ENCODE measurements around the gene SPOUT1. TPM values are rescaled to one million over a fixed set of nuclear protein-coding genes. Genes with fewer than 3 reads are reported as not detected.
"Not testable (repeated sequence)": the region's sequence is repeated elsewhere in the genome, so short reads cannot be mapped to it uniquely, and the experiment has no call there.

Gene SPOUT1
- 98.0 TPM for polyA plus RNA-seq (2012; ENCODE audit: insufficient read depth, insufficient read length)

- peak; percentile 90 for DNase-seq (ENCODE audit: low read depth, low spot score)
- peak within 1 kb of the TSS; percentile 75 for H3K4me3 ChIP-seq (ENCODE audit: low read length)
Measured at GRCh38 chr9:128829477-128830251, at the start of gene SPOUT1. TSS of gene SPOUT1 (minus strand) at chr9:128829794. CDS start at chr9:128829780, 14 bp downstream.

- H3K4me3 ChIP-seq (ENCODE audit: low read length), result no peak overlapping the region
- no peak for DNase-seq (ENCODE audit: low read depth, low spot score)
Measured at GRCh38 chr9:128877852-128878251, 48.3 kb upstream of the SPOUT1 start.

GRCh38 chr9:128870941-128871265 lies 41.3 kb upstream of the SPOUT1 start:
- H3K4me3 ChIP-seq (ENCODE audit: low read length); DNase-seq (ENCODE audit: low read depth, low spot score): not testable (repeated sequence)

- H3K4me3 ChIP-seq (ENCODE audit: low read length), result no peak overlapping the region
- no peak for DNase-seq (ENCODE audit: low read depth, low spot score)
Measured at GRCh38 chr9:128870128-128870940, 40.7 kb upstream of the SPOUT1 start.

- no peak overlapping the region for H3K4me3 ChIP-seq (ENCODE audit: low read length)
- DNase-seq (ENCODE audit: low read depth, low spot score), result peak; percentile 66
Measured at GRCh38 chr9:128863647-128864046, 34.1 kb upstream of the SPOUT1 start.

- H3K4me3 ChIP-seq (ENCODE audit: low read length), result no peak overlapping the region
- no peak for DNase-seq (ENCODE audit: low read depth, low spot score)
Measured at GRCh38 chr9:128862401-128862851, 32.8 kb upstream of the SPOUT1 start.

GRCh38 chr9:128861501-128861900 lies 31.9 kb upstream of the SPOUT1 start:
- DNase-seq (ENCODE audit: low read depth, low spot score), result no peak
- H3K4me3 ChIP-seq (ENCODE audit: low read length), result no peak overlapping the region

GRCh38 chr9:128860937-128861336 lies 31.3 kb upstream of the SPOUT1 start:
- no peak overlapping the region for H3K4me3 ChIP-seq (ENCODE audit: low read length)
- DNase-seq (ENCODE audit: low read depth, low spot score), result no peak

- not testable (repeated sequence) for DNase-seq (ENCODE audit: low read depth, low spot score); H3K4me3 ChIP-seq (ENCODE audit: low read length)
Measured at GRCh38 chr9:128858476-128858875, 28.9 kb upstream of the SPOUT1 start.

- DNase-seq (ENCODE audit: low read depth, low spot score); H3K4me3 ChIP-seq (ENCODE audit: low read length): not testable (repeated sequence)
Measured at GRCh38 chr9:128854454-128854853, 24.9 kb upstream of the SPOUT1 start.

GRCh38 chr9:128852646-128853045 lies 23.1 kb upstream of the SPOUT1 start:
- not testable (repeated sequence) for DNase-seq (ENCODE audit: low read depth, low spot score); H3K4me3 ChIP-seq (ENCODE audit: low read length)

GRCh38 chr9:128851779-128852600 lies 22.4 kb upstream of the SPOUT1 start:
- peak; percentile 29 for DNase-seq (ENCODE audit: low read depth, low spot score)
- not testable (repeated sequence) for H3K4me3 ChIP-seq (ENCODE audit: low read length)

GRCh38 chr9:128851024-128851423 lies 21.4 kb upstream of the SPOUT1 start:
- not testable (repeated sequence) for H3K4me3 ChIP-seq (ENCODE audit: low read length); DNase-seq (ENCODE audit: low read depth, low spot score)

GRCh38 chr9:128847803-128848202 lies 18.2 kb upstream of the SPOUT1 start:
- no peak for DNase-seq (ENCODE audit: low read depth, low spot score)
- no peak overlapping the region for H3K4me3 ChIP-seq (ENCODE audit: low read length)

GRCh38 chr9:128846680-128847030 lies 17.1 kb upstream of the SPOUT1 start:
- DNase-seq (ENCODE audit: low read depth, low spot score), result no peak
- no peak overlapping the region for H3K4me3 ChIP-seq (ENCODE audit: low read length)

- no peak overlapping the region for H3K4me3 ChIP-seq (ENCODE audit: low read length)
- DNase-seq (ENCODE audit: low read depth, low spot score), result no peak
Measured at GRCh38 chr9:128845186-128845931, 15.8 kb upstream of the SPOUT1 start.

- not testable (repeated sequence) for H3K4me3 ChIP-seq (ENCODE audit: low read length); DNase-seq (ENCODE audit: low read depth, low spot score)
Measured at GRCh38 chr9:128843171-128843570, 13.6 kb upstream of the SPOUT1 start.

GRCh38 chr9:128841694-128842492 lies 12.3 kb upstream of the SPOUT1 start:
- no peak overlapping the region for H3K4me3 ChIP-seq (ENCODE audit: low read length)
- DNase-seq (ENCODE audit: low read depth, low spot score), result no peak

Data from Jurkat, Clone E6-1 (cell line).